HEK293 (cell line): ENCODE measurements around the gene IGFLR1.
A peak's percentile ranks its signal among the peaks of the same experiment; 100 is the strongest.

Experiments used
- CTCF ChIA-PET: fragments of 350-600 bp; formaldehyde crosslinking; extraction: SDS; loops from one replicate; lab custom pipeline; 2021; ENCODE audit warnings: antibody characterized with exemption; lab: Yijun Ruan, JAX
- POLR2A ChIA-PET: fragments of 300-600 bp; formaldehyde crosslinking; extraction: SDS; loops from one replicate; lab custom pipeline; 2020; ENCODE audit warnings: antibody characterized with exemption, inconsistent platforms; lab: Yijun Ruan, JAX
- H3K27ac ChIP-seq: fragments of 200-500 bp; sonication (Bioruptor generic); 2 replicates; pipeline ENCODE4 v1.5.1; 2014; ENCODE audit warnings: low read depth, low read length, control low read depth, inconsistent platforms; ENCODE audit errors: extremely low read depth
- H3K36me3 ChIP-seq, 2 experiments: fragments of 200-500 bp in 1 of 2; sonication (Bioruptor generic) in 1 of 2; 1 replicate in 1 of 2; 2 replicates in 1 of 2; pipeline ENCODE4 v1.5.1; 2014 to 2017; ENCODE audit warnings: inconsistent platforms in 2 of 2, low read length in 2 of 2; ENCODE audit not compliant: control insufficient read depth in 2 of 2, insufficient read depth in 1 of 2
- H3K4me1 ChIP-seq: fragments of 200-500 bp; sonication (Bioruptor generic); 2 replicates; pipeline ENCODE4 v1.5.1; 2014; ENCODE audit warnings: mild to moderate bottlenecking, low read length, inconsistent platforms; ENCODE audit not compliant: control insufficient read depth, insufficient read depth
- H3K4me3 ChIP-seq: 2 replicates; pipeline ENCODE4 v1.5.1; 2011; ENCODE audit warnings: low read depth, mild to moderate bottlenecking, control low read depth, low read length, moderate library complexity
- H3K9me3 ChIP-seq: fragments of 200-500 bp; sonication (Bioruptor generic); 2 replicates; pipeline ENCODE4 v1.5.1; 2014; ENCODE audit warnings: low read depth, low read length, inconsistent platforms; ENCODE audit not compliant: control insufficient read depth, insufficient read depth
- MZF1 ChIP-seq: fragments of 450-650 bp; formaldehyde crosslinking; IDR thresholded peaks from 2 replicates; pipeline ENCODE4 v1.5.1; 2017; ENCODE audit warnings: missing biosample characterization, missing genetic modification characterization, borderline replicate concordance
- PBX3 ChIP-seq: sonication (generic); formaldehyde crosslinking; IDR thresholded peaks from 2 replicates; pipeline ENCODE4 v1.8.1; 2022; ENCODE audit warnings: mild to moderate bottlenecking, moderate library complexity, missing genetic modification reagents
- REPIN1 ChIP-seq: fragments of 450-650 bp; formaldehyde crosslinking; IDR thresholded peaks from 2 replicates; pipeline ENCODE4 v1.5.1; 2017; ENCODE audit warnings: missing biosample characterization, missing genetic modification characterization, low read depth
- ZBTB1 ChIP-seq: fragments of 450-650 bp; formaldehyde crosslinking; IDR thresholded peaks from 2 replicates; pipeline ENCODE4 v1.5.1; 2016; ENCODE audit warnings: missing biosample characterization, missing genetic modification characterization
- ZBTB17 ChIP-seq: fragments of 450-650 bp; formaldehyde crosslinking; IDR thresholded peaks from 2 replicates; pipeline ENCODE4 v1.5.1; 2016; ENCODE audit warnings: missing biosample characterization, missing genetic modification characterization
- ZBTB6 ChIP-seq: fragments of 450-650 bp; formaldehyde crosslinking; IDR thresholded peaks from 2 replicates; pipeline ENCODE4 v1.5.1; 2017; ENCODE audit warnings: missing biosample characterization, missing genetic modification characterization
- ZFP37 ChIP-seq: fragments of 450-650 bp; formaldehyde crosslinking; IDR thresholded peaks from 2 replicates; pipeline ENCODE4 v1.5.1; 2016; ENCODE audit warnings: missing biosample characterization, missing genetic modification characterization
- ZNF10 ChIP-seq: fragments of 450-650 bp; formaldehyde crosslinking; IDR thresholded peaks from 2 replicates; pipeline ENCODE4 v1.5.1; 2017; ENCODE audit warnings: missing biosample characterization, missing genetic modification characterization
- ZNF114 ChIP-seq: fragments of 450-650 bp; formaldehyde crosslinking; IDR thresholded peaks from 2 replicates; pipeline ENCODE4 v1.5.0; 2017; ENCODE audit warnings: missing biosample characterization, missing genetic modification characterization
- ZNF121 ChIP-seq: fragments of 450-650 bp; formaldehyde crosslinking; IDR thresholded peaks from 2 replicates; pipeline ENCODE4 v1.5.1; 2016; ENCODE audit warnings: missing biosample characterization, missing genetic modification characterization
- ZNF2 ChIP-seq: fragments of 450-650 bp; formaldehyde crosslinking; IDR thresholded peaks from 2 replicates; pipeline ENCODE4 v1.5.1; 2016; ENCODE audit warnings: missing biosample characterization, missing genetic modification characterization
- ZNF416 ChIP-seq: fragments of 450-650 bp; formaldehyde crosslinking; IDR thresholded peaks from 2 replicates; pipeline ENCODE4 v1.5.1; 2016; ENCODE audit warnings: missing biosample characterization, missing genetic modification characterization
- ZNF521 ChIP-seq: fragments of 450-650 bp; formaldehyde crosslinking; IDR thresholded peaks from 2 replicates; pipeline ENCODE4 v1.5.1; 2017; ENCODE audit warnings: missing biosample characterization, mild to moderate bottlenecking, missing genetic modification characterization
- ZNF571 ChIP-seq: fragments of 450-650 bp; formaldehyde crosslinking; IDR thresholded peaks from 2 replicates; pipeline ENCODE4 v1.5.0; 2017; ENCODE audit warnings: missing biosample characterization, missing genetic modification characterization
- ZNF610 ChIP-seq: fragments of 450-650 bp; formaldehyde crosslinking; IDR thresholded peaks from 2 replicates; pipeline ENCODE4 v1.5.1; 2016; ENCODE audit warnings: missing biosample characterization, missing genetic modification characterization, borderline replicate concordance
- ZNF645 ChIP-seq: fragments of 450-650 bp; formaldehyde crosslinking; IDR thresholded peaks from 2 replicates; pipeline ENCODE4; 2016; ENCODE audit warnings: missing biosample characterization, missing genetic modification characterization
- ZNF670 ChIP-seq: fragments of 450-650 bp; formaldehyde crosslinking; IDR thresholded peaks from 2 replicates; pipeline ENCODE4 v1.5.1; 2016; ENCODE audit warnings: missing biosample characterization, missing genetic modification characterization, low read depth
- ZNF692 ChIP-seq: fragments of 450-650 bp; formaldehyde crosslinking; IDR thresholded peaks from 2 replicates; pipeline ENCODE4 v1.5.1; 2016; ENCODE audit warnings: missing biosample characterization, missing genetic modification characterization
- ZNF791 ChIP-seq: fragments of 450-650 bp; formaldehyde crosslinking; IDR thresholded peaks from 2 replicates; pipeline ENCODE4 v1.5.1; 2016; ENCODE audit warnings: missing biosample characterization, missing genetic modification characterization
- TF ChIP-seq, protein P1 (sequence below): fragments of 450-650 bp; formaldehyde crosslinking; IDR thresholded peaks from 2 replicates; pipeline ENCODE4 v1.5.1; 2016; ENCODE audit warnings: missing biosample characterization, missing genetic modification characterization, borderline replicate concordance
- TF ChIP-seq, protein P2 (sequence below): fragments of 450-650 bp; formaldehyde crosslinking; conservative IDR thresholded peaks from 2 replicates; pipeline ENCODE4 v1.5.1; 2016; ENCODE audit warnings: low read depth, missing biosample characterization, missing genetic modification characterization

The IGFLR1 gene

DNA sequence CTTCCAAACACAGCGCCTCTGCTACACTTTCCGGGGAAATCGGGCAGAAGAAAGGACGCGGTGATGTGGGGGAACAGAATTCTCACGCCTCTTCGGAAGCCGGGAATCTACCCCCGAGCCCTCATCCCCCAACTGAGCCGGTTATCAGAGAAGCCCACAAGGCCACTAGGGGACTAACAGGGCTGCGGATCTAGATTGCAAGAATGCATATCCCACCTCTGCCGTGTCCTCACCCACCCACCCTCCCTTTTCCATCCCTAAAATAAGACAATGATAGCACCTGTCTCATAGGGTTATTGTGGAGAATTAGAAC, 1.1 kb downstream of the IGFLR1 start (continued):
- TF ChIP-seq, protein P1, sequence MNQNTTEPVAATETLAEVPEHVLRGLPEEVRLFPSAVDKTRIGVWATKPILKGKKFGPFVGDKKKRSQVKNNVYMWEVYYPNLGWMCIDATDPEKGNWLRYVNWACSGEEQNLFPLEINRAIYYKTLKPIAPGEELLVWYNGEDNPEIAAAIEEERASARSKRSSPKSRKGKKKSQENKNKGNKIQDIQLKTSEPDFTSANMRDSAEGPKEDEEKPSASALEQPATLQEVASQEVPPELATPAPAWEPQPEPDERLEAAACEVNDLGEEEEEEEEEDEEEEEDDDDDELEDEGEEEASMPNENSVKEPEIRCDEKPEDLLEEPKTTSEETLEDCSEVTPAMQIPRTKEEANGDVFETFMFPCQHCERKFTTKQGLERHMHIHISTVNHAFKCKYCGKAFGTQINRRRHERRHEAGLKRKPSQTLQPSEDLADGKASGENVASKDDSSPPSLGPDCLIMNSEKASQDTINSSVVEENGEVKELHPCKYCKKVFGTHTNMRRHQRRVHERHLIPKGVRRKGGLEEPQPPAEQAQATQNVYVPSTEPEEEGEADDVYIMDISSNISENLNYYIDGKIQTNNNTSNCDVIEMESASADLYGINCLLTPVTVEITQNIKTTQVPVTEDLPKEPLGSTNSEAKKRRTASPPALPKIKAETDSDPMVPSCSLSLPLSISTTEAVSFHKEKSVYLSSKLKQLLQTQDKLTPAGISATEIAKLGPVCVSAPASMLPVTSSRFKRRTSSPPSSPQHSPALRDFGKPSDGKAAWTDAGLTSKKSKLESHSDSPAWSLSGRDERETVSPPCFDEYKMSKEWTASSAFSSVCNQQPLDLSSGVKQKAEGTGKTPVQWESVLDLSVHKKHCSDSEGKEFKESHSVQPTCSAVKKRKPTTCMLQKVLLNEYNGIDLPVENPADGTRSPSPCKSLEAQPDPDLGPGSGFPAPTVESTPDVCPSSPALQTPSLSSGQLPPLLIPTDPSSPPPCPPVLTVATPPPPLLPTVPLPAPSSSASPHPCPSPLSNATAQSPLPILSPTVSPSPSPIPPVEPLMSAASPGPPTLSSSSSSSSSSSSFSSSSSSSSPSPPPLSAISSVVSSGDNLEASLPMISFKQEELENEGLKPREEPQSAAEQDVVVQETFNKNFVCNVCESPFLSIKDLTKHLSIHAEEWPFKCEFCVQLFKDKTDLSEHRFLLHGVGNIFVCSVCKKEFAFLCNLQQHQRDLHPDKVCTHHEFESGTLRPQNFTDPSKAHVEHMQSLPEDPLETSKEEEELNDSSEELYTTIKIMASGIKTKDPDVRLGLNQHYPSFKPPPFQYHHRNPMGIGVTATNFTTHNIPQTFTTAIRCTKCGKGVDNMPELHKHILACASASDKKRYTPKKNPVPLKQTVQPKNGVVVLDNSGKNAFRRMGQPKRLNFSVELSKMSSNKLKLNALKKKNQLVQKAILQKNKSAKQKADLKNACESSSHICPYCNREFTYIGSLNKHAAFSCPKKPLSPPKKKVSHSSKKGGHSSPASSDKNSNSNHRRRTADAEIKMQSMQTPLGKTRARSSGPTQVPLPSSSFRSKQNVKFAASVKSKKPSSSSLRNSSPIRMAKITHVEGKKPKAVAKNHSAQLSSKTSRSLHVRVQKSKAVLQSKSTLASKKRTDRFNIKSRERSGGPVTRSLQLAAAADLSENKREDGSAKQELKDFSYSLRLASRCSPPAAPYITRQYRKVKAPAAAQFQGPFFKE (tag by site-specific recombination) = no peak
- TF ChIP-seq ZNF416 (no peak), ZNF2 (tag by site-specific recombination) (0 out of 2 replicates have a peak, but pooled peaks have one; percentile 7), MZF1 (tag by site-specific recombination) (peak; percentile 80; the same call in 1 of the 2 replicates), ZFP37 (tag by site-specific recombination) (no peak), ZBTB6 (0 out of 2 replicates have a peak, but pooled peaks have one; percentile 20), PBX3 (CRISPR knock-in tag) (no peak), ZNF114 (no peak)
- TF ChIP-seq, protein P2, sequence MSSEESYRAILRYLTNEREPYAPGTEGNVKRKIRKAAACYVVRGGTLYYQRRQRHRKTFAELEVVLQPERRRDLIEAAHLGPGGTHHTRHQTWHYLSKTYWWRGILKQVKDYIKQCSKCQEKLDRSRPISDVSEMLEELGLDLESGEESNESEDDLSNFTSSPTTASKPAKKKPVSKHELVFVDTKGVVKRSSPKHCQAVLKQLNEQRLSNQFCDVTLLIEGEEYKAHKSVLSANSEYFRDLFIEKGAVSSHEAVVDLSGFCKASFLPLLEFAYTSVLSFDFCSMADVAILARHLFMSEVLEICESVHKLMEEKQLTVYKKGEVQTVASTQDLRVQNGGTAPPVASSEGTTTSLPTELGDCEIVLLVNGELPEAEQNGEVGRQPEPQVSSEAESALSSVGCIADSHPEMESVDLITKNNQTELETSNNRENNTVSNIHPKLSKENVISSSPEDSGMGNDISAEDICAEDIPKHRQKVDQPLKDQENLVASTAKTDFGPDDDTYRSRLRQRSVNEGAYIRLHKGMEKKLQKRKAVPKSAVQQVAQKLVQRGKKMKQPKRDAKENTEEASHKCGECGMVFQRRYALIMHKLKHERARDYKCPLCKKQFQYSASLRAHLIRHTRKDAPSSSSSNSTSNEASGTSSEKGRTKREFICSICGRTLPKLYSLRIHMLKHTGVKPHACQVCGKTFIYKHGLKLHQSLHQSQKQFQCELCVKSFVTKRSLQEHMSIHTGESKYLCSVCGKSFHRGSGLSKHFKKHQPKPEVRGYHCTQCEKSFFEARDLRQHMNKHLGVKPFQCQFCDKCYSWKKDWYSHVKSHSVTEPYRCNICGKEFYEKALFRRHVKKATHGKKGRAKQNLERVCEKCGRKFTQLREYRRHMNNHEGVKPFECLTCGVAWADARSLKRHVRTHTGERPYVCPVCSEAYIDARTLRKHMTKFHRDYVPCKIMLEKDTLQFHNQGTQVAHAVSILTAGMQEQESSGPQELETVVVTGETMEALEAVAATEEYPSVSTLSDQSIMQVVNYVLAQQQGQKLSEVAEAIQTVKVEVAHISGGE (tag by site-specific recombination) = peak; percentile 13; the same call in 1 of the 2 replicates

DNA sequence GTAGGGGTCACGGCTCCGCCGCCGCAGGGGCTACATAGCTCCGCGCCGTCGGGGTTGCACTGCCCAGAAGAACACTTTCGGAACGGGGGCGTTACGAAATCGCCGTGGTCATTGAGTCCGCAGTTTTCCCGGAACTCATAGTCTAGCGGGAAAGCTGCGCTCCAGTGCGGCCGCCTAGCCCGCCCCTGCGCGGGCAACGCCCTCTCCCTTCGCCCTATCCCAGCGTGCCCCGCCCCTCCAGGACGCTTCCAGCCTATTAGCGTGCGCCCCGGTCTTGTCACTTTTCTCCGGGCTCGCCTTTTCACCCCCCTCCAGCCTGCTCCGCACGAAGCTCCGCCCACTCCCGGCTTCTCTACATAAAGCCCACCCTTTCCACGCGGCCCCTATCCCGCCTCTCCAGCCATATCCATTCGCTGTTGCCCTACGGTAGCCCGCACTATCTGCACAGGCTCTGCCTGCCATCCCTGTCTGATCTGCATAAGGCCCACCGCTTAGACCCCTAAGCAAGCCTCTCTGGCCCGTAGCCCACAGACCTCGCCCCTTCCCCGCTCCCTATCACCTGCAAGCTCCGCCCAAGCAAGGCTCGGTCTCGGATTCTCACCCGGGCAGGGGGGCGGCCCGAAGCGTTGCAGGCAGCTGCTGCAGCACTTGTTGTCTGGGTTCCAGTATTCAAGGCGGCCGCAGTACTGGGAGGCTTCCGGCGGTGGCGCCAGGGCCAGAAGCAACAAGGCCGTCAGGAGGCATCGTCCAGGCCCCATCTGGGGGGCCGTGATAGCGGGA, 1.6 kb downstream of the IGFLR1 start:
- H3K36me3 ChIP-seq = peaks cover 50 to 57% of the 10 kb centered on the region in 2 experiments
- peaks cover 20% of the 10 kb centered on the region for H3K4me1 ChIP-seq
- ChIA-PET POLR2A (interaction anchor here (0.6 to 7.7 kb wide), 46 partner anchors 8 to 474 kb away, joined by 3 to 204 read pairs (median 5); partner anchors contain the start of genes ALKBH6, ARHGAP33, COX6B1 and HSPB6), CTCF (interaction anchor here (0.5 to 1.6 kb wide), 13 partner anchors 8 to 192 kb away, joined by 3 to 8 read pairs (median 3); partner anchors contain the start of gene LIN37)
- peak overlapping the region; percentile 97 for H3K27ac ChIP-seq
- no peaks in the 10 kb centered on the region; the same call in 1 of the 2 replicates for H3K9me3 ChIP-seq
- H3K4me3 ChIP-seq = peak overlapping the region; percentile 52
- TF ChIP-seq ZBTB17 (tag by site-specific recombination) (peak; percentile 100), ZNF645 (tag by site-specific recombination) (no peak), ZNF692 (tag by site-specific recombination) (peak; percentile 77; the same call in 1 of the 2 replicates), REPIN1 (tag by site-specific recombination) (peak; percentile 71; the same call in 1 of the 2 replicates), ZNF791 (tag by site-specific recombination) (no peak), ZNF670 (tag by site-specific recombination) (no peak), ZNF610 (tag by site-specific recombination) (peak; percentile 94; the same call in 1 of the 2 replicates), ZNF571 (tag by site-specific recombination) (no peak), ZBTB1 (tag by site-specific recombination) (no peak), ZNF10 (tag by site-specific recombination) (peak; percentile 86; the same call in 1 of the 2 replicates), ZNF521 (tag by site-specific recombination) (no peak), ZNF121 (tag by site-specific recombination) (no peak)
